HepG2 (cell line): ENCODE measurements around the gene MEIG1. TPM values are rescaled to one million over a fixed set of nuclear protein-coding genes. Genes with fewer than 3 reads are reported as not detected.

ENCODE experiments used
- FIP1L1 ChIP-seq: fragments of 200-400 bp; formaldehyde crosslinking; IDR thresholded peaks from 2 replicates; pipeline ENCODE4 v1.6.1; 2018; ENCODE audit warnings: low read depth, mild to moderate bottlenecking, low read length, moderate library complexity, borderline replicate concordance; ENCODE audit not compliant: insufficient read depth
- KMT2B ChIP-seq: IDR thresholded peaks from 2 replicates; pipeline ENCODE4 v1.6.1; 2016; ENCODE audit warnings: missing genetic modification reagents, missing compliant biosample characterization
- MTA1 ChIP-seq: sonication (generic); formaldehyde crosslinking; IDR thresholded peaks from 2 replicates; pipeline ENCODE4 v1.4.0; 2020; ENCODE audit warnings: missing genetic modification reagents, mild to moderate bottlenecking, borderline replicate concordance
- PITX1 ChIP-seq: sonication (generic); formaldehyde crosslinking; IDR thresholded peaks from 2 replicates; pipeline ENCODE4 v1.5.1; 2020; ENCODE audit warnings: mild to moderate bottlenecking, missing genetic modification reagents
- SOX13 ChIP-seq, 3 experiments: fragments of 450-650 bp in 1 of 3; sonication (generic) in 1 of 3; formaldehyde crosslinking in 1 of 3; IDR thresholded peaks in 2 of 3; conservative IDR thresholded peaks in 1 of 3; 2 replicates each; pipeline versions ENCODE4 v1.5.0 to v1.6.1; 2016 to 2020; ENCODE audit warnings: antibody characterized with exemption in 1 of 3, mild to moderate bottlenecking in 1 of 3, missing compliant biosample characterization in 1 of 3, missing genetic modification reagents in 1 of 3, moderate library complexity in 1 of 3
- ZBTB38 ChIP-seq: sonication (generic); formaldehyde crosslinking; IDR thresholded peaks from 2 replicates; pipeline ENCODE4 v1.5.1; 2020; ENCODE audit warnings: mild to moderate bottlenecking, missing genetic modification reagents
- ZEB1 ChIP-seq: IDR thresholded peaks from 2 replicates; pipeline ENCODE4 v1.6.1; 2012; ENCODE audit warnings: mild to moderate bottlenecking, low read depth, inconsistent platforms; ENCODE audit not compliant: insufficient replicate concordance
- ZNF343 ChIP-seq: sonication (generic); formaldehyde crosslinking; IDR thresholded peaks from 2 replicates; pipeline ENCODE4 v1.4.0; 2020; ENCODE audit warnings: mild to moderate bottlenecking, missing genetic modification reagents
- ZNF720 ChIP-seq: sonication (generic); formaldehyde crosslinking; IDR thresholded peaks from 2 replicates; pipeline ENCODE4 v1.4.0; 2020; ENCODE audit warnings: missing genetic modification reagents
- ZNF724P ChIP-seq: sonication (generic); formaldehyde crosslinking; IDR thresholded peaks from 2 replicates; pipeline ENCODE4 v1.8.0; 2022; ENCODE audit warnings: missing genetic modification reagents, borderline replicate concordance
- ZSCAN25 ChIP-seq: sonication (generic); formaldehyde crosslinking; IDR thresholded peaks from 2 replicates; pipeline ENCODE4 v1.8.0; 2022; ENCODE audit warnings: mild to moderate bottlenecking, missing genetic modification reagents
- polyA plus RNA-seq, 8 experiments: library from polyadenylated mRNA; depleted of rRNA in 3 of 8; stranded (reverse) in 7 of 8; unstranded in 1 of 8; fragments of >200 nt; fragmentation: Illumina TruSeq in 4 of 8; extraction: Trizol in 4 of 8; gene quantifications; 2 replicates each; pipeline versions ENCODE4 v1.2.1 to v1.2.3, GENCODE V29; 2011 to 2016; ENCODE audit warnings: low read depth in 4 of 8, missing spikeins in 1 of 8, mixed read lengths in 1 of 8; ENCODE audit not compliant: insufficient read depth in 1 of 8
- total RNA-seq, 5 experiments: library from RNA; depleted of rRNA; stranded (reverse); fragments of >200 nt; fragmentation: Illumina TruSeq; extraction: Trizol; gene quantifications; 2 replicates each; pipeline ENCODE4 v1.2.3, GENCODE V29; 2016; ENCODE audit warnings: low read depth in 1 of 5
- TF ChIP-seq, protein P1 (sequence below): sonication (generic); formaldehyde crosslinking; IDR thresholded peaks from 2 replicates; pipeline ENCODE4 v1.8.1; 2023; ENCODE audit warnings: mild to moderate bottlenecking, missing genetic modification reagents, borderline replicate concordance
- TF ChIP-seq, protein P2 (sequence below): sonication (generic); formaldehyde crosslinking; conservative IDR thresholded peaks from 2 replicates; pipeline ENCODE4 v1.4.0; 2020; ENCODE audit warnings: mild to moderate bottlenecking, missing genetic modification reagents, moderate library complexity
- TF ChIP-seq, protein P3 (sequence below): sonication (generic); formaldehyde crosslinking; IDR thresholded peaks from 2 replicates; pipeline ENCODE4 v1.9.0; 2021; ENCODE audit warnings: mild to moderate bottlenecking, missing genetic modification reagents
- TF ChIP-seq, protein P4 (sequence below): sonication (generic); formaldehyde crosslinking; IDR thresholded peaks from 2 replicates; pipeline ENCODE4 v1.8.1; 2023; ENCODE audit warnings: mild to moderate bottlenecking, inconsistent platforms, moderate library complexity, missing genetic modification reagents, borderline replicate concordance
- TF ChIP-seq, protein P5 (sequence below): IDR thresholded peaks from 2 replicates; pipeline ENCODE4 v1.6.1; 2016; ENCODE audit warnings: low read depth

Gene MEIG1
- total and polyA plus RNA-seq, 2 of the 13 experiments (the other 11 are each of a cell fraction or from before 2014, with no cell fraction given): not detected

DNA sequence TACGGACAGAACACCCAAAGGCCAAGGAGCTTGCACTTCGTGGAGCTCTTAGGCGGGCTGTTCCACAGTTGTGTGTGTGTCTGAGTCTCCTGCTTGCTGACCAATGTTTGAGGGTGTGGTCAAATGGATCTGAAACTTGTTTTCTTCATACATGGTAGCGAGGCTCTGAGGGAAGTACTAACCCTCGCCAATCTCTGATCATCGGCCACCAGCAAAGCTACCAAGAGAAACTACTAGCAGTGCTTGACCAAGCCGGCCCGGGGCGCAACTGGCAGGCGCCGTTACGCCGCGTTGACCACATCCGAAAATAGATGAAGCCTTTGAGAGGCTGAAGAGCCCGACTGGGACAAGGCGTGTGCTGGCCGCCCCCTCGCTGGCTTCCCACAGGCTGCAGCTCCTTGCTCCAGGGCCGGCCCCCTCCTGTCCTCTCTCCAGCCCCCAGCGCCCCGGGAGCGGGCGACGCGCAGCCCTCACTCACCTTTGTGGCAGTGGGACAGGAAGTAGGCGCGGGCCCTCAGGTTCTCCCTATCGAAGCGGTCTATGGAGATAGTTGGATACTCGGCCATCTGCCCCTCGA is 5.7 kb upstream of the MEIG1 start (continued):
- TF ChIP-seq, protein P1, sequence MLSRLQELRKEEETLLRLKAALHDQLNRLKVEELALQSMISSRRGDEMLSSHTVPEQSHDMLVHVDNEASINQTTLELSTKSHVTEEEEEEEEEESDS (CRISPR knock-in tag): no peak
- TF ChIP-seq, protein P2, sequence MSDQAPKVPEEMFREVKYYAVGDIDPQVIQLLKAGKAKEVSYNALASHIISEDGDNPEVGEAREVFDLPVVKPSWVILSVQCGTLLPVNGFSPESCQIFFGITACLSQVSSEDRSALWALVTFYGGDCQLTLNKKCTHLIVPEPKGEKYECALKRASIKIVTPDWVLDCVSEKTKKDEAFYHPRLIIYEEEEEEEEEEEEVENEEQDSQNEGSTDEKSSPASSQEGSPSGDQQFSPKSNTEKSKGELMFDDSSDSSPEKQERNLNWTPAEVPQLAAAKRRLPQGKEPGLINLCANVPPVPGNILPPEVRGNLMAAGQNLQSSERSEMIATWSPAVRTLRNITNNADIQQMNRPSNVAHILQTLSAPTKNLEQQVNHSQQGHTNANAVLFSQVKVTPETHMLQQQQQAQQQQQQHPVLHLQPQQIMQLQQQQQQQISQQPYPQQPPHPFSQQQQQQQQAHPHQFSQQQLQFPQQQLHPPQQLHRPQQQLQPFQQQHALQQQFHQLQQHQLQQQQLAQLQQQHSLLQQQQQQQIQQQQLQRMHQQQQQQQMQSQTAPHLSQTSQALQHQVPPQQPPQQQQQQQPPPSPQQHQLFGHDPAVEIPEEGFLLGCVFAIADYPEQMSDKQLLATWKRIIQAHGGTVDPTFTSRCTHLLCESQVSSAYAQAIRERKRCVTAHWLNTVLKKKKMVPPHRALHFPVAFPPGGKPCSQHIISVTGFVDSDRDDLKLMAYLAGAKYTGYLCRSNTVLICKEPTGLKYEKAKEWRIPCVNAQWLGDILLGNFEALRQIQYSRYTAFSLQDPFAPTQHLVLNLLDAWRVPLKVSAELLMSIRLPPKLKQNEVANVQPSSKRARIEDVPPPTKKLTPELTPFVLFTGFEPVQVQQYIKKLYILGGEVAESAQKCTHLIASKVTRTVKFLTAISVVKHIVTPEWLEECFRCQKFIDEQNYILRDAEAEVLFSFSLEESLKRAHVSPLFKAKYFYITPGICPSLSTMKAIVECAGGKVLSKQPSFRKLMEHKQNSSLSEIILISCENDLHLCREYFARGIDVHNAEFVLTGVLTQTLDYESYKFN (CRISPR knock-in tag): no peak
- TF ChIP-seq FIP1L1 (no peak), ZNF343 (CRISPR knock-in tag) (no peak), MTA1 (CRISPR knock-in tag) (no peak), ZNF724P (no peak), SOX13 (IDR thresholded peaks at IDR 0.05) (no peak), SOX13 (CRISPR knock-in tag; conservative IDR thresholded peaks at IDR 0.05 in 1 of 2, IDR thresholded peaks at IDR 0.05 in 1 of 2) (no peak), ZSCAN25 (CRISPR knock-in tag) (0 out of 2 replicates have a peak, but pooled peaks have one; percentile 8), KMT2B (CRISPR knock-in tag) (no peak), ZBTB38 (CRISPR knock-in tag) (no peak), PITX1 (CRISPR knock-in tag) (no peak), ZEB1 (no peak), ZNF720 (CRISPR knock-in tag) (no peak)
- TF ChIP-seq, protein P3, sequence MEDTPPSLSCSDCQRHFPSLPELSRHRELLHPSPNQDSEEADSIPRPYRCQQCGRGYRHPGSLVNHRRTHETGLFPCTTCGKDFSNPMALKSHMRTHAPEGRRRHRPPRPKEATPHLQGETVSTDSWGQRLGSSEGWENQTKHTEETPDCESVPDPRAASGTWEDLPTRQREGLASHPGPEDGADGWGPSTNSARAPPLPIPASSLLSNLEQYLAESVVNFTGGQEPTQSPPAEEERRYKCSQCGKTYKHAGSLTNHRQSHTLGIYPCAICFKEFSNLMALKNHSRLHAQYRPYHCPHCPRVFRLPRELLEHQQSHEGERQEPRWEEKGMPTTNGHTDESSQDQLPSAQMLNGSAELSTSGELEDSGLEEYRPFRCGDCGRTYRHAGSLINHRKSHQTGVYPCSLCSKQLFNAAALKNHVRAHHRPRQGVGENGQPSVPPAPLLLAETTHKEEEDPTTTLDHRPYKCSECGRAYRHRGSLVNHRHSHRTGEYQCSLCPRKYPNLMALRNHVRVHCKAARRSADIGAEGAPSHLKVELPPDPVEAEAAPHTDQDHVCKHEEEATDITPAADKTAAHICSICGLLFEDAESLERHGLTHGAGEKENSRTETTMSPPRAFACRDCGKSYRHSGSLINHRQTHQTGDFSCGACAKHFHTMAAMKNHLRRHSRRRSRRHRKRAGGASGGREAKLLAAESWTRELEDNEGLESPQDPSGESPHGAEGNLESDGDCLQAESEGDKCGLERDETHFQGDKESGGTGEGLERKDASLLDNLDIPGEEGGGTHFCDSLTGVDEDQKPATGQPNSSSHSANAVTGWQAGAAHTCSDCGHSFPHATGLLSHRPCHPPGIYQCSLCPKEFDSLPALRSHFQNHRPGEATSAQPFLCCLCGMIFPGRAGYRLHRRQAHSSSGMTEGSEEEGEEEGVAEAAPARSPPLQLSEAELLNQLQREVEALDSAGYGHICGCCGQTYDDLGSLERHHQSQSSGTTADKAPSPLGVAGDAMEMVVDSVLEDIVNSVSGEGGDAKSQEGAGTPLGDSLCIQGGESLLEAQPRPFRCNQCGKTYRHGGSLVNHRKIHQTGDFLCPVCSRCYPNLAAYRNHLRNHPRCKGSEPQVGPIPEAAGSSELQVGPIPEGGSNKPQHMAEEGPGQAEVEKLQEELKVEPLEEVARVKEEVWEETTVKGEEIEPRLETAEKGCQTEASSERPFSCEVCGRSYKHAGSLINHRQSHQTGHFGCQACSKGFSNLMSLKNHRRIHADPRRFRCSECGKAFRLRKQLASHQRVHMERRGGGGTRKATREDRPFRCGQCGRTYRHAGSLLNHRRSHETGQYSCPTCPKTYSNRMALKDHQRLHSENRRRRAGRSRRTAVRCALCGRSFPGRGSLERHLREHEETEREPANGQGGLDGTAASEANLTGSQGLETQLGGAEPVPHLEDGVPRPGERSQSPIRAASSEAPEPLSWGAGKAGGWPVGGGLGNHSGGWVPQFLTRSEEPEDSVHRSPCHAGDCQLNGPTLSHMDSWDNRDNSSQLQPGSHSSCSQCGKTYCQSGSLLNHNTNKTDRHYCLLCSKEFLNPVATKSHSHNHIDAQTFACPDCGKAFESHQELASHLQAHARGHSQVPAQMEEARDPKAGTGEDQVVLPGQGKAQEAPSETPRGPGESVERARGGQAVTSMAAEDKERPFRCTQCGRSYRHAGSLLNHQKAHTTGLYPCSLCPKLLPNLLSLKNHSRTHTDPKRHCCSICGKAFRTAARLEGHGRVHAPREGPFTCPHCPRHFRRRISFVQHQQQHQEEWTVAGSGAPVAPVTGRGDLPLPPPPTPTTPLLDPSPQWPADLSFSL (CRISPR knock-in tag): no peak
- TF ChIP-seq, protein P4, sequence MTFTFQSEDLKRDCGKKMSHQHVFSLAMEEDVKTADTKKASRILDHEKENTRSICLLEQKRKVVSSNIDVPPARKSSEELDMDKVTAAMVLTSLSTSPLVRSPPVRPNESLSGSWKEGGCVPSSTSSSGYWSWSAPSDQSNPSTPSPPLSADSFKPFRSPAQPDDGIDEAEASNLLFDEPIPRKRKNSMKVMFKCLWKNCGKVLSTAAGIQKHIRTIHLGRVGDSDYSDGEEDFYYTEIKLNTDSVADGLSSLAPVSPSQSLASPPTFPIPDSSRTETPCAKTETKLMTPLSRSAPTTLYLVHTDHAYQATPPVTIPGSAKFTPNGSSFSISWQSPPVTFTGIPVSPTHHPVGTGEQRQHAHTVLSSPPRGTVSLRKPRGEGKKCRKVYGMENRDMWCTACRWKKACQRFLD (CRISPR knock-in tag): no peak
- TF ChIP-seq, protein P5, sequence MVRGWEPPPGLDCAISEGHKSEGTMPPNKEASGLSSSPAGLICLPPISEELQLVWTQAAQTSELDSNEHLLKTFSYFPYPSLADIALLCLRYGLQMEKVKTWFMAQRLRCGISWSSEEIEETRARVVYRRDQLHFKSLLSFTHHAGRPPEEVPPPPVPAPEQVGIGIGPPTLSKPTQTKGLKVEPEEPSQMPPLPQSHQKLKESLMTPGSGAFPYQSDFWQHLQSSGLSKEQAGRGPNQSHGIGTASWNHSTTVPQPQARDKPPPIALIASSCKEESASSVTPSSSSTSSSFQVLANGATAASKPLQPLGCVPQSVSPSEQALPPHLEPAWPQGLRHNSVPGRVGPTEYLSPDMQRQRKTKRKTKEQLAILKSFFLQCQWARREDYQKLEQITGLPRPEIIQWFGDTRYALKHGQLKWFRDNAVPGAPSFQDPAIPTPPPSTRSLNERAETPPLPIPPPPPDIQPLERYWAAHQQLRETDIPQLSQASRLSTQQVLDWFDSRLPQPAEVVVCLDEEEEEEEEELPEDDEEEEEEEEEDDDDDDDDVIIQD (CRISPR knock-in tag): no peak
